GM12878 (cell line): ENCODE data around the gene C1QTNF8. TPM values are rescaled to one million over a fixed set of nuclear protein-coding genes. Genes with fewer than 3 reads are reported as not detected.

ENCODE experiments used
- ATAC-seq: fragments of 200-7000 bp; cut with Tn5 transposase; 3 replicates; pipeline ENCODE4 v1.9.1; 2020; ENCODE audit warnings: mild to moderate bottlenecking, moderate library complexity
- BruUV-seq: library from RNA; stranded (reverse); fragments of 400-500 nt; replicated peaks from 2 replicates; lab custom pipeline; 2021; lab: Mats Ljungman, UMichigan
- CTCF ChIA-PET: fragments of 300-600 bp; sonication (Branson Sonifier 250); formaldehyde crosslinking; extraction: SDS; loops from one replicate; lab custom pipeline; 2021; ENCODE audit warnings: inconsistent platforms; lab: Yijun Ruan, JAX
- POLR2A ChIA-PET: fragments of 350-600 bp; formaldehyde crosslinking; extraction: SDS; loops from one replicate; lab custom pipeline; 2021; ENCODE audit warnings: inconsistent platforms; lab: Charles Lee
- RAD21 ChIA-PET: fragments of 300-600 bp; sonication (Branson Sonifier 250); formaldehyde crosslinking; loops from one replicate; lab custom pipeline; 2023; ENCODE audit warnings: antibody characterized with exemption; ENCODE audit not compliant: unreplicated experiment; lab: Charles Lee
- SMC1A ChIA-PET: fragments of 300-600 bp; sonication (Branson Sonifier 250); formaldehyde crosslinking; loops from one replicate; lab custom pipeline; 2023; ENCODE audit not compliant: unreplicated experiment, uncharacterized antibody; lab: Charles Lee
- DNase-seq: peaks from one replicate; pipeline ENCODE4 v3.0.0-alpha.2; 2011; ENCODE audit warnings: low read depth, low spot score
- FAIRE-seq: peaks from 3 replicates; lab custom pipeline; 2011; peaks lifted over from hg19 to GRCh38; lab: Jason Lieb, UNC
- H2AFZ ChIP-seq: 2 replicates; pipeline ENCODE4 v1.6.0; 2011; ENCODE audit warnings: low read depth, low read length, control low read depth; ENCODE audit not compliant: control insufficient read depth
- H3K27ac ChIP-seq: 2 replicates; pipeline ENCODE4 v1.5.1; 2011; ENCODE audit warnings: control low read depth; ENCODE audit not compliant: control insufficient read depth, insufficient read depth
- H3K27me3 ChIP-seq, 2 experiments: replicated peaks in 1 of 2; 2 replicates each; pipeline versions ENCODE4 v1.6.0 to v1.6.1; 2011; ENCODE audit warnings: low read length in 1 of 2; ENCODE audit not compliant: control insufficient read depth in 2 of 2, insufficient read depth in 2 of 2
- H3K36me3 ChIP-seq, 2 experiments: 2 replicates each; pipeline ENCODE4 v1.5.1; 2011; ENCODE audit warnings: low read length in 1 of 2; ENCODE audit not compliant: control insufficient read depth in 2 of 2, insufficient read depth in 2 of 2
- H3K4me1 ChIP-seq: 2 replicates; pipeline ENCODE4 v1.6.1; 2011; ENCODE audit warnings: mild to moderate bottlenecking, low read length, moderate library complexity, mixed read lengths; ENCODE audit not compliant: control insufficient read depth, insufficient read depth
- H3K4me2 ChIP-seq: 2 replicates; pipeline ENCODE4 v1.6.0; 2011; ENCODE audit warnings: control low read depth; ENCODE audit not compliant: control insufficient read depth, insufficient read depth
- H3K4me3 ChIP-seq: fragments of 200-600 bp; sonication (generic); 2 replicates; pipeline ENCODE4 v1.5.1; 2016
- H3K79me2 ChIP-seq: 2 replicates; pipeline ENCODE4 v1.6.0; 2011; ENCODE audit warnings: low read length; ENCODE audit not compliant: control insufficient read depth, insufficient read depth
- H3K9ac ChIP-seq: 2 replicates; pipeline ENCODE4 v1.8.0; 2011; ENCODE audit warnings: low read length, control low read depth, mixed read lengths; ENCODE audit not compliant: control insufficient read depth, insufficient read depth
- H3K9me3 ChIP-seq: replicated peaks from 3 replicates; pipeline ENCODE4 v1.5.1; 2011; ENCODE audit warnings: mild to moderate bottlenecking, low read length; ENCODE audit not compliant: control insufficient read depth, insufficient read depth
- H4K20me1 ChIP-seq: 2 replicates; pipeline ENCODE4 v1.6.0; 2011; ENCODE audit not compliant: control insufficient read depth, insufficient read depth
- BCL11A ChIP-seq: IDR thresholded peaks from 2 replicates; pipeline ENCODE4 v1.6.1; 2011; ENCODE audit warnings: low read depth, low read length
- BMI1 ChIP-seq: fragments of 450-650 bp; IDR thresholded peaks from 2 replicates; pipeline ENCODE4 v1.6.1; 2016; ENCODE audit warnings: mild to moderate bottlenecking, moderate library complexity, borderline replicate concordance
- IKZF1 ChIP-seq: fragments of 450-650 bp; conservative IDR thresholded peaks from 2 replicates; pipeline ENCODE4 v1.6.1; 2017; ENCODE audit warnings: antibody characterized with exemption, mild to moderate bottlenecking
- IRF4 ChIP-seq: IDR thresholded peaks from 2 replicates; pipeline ENCODE4 v1.6.1; 2011; ENCODE audit warnings: low read depth, low read length
- JUNB ChIP-seq: IDR thresholded peaks from 2 replicates; pipeline ENCODE4 v1.6.1; 2016; ENCODE audit warnings: antibody characterized with exemption, mild to moderate bottlenecking
- NBN ChIP-seq: fragments of 450-650 bp; IDR thresholded peaks from 2 replicates; pipeline ENCODE4 v1.6.1; 2016
- NR2F1 ChIP-seq: fragments of 450-650 bp; conservative IDR thresholded peaks from 2 replicates; pipeline ENCODE4 v1.6.1; 2017; ENCODE audit warnings: mild to moderate bottlenecking
- RAD21 ChIP-seq: IDR thresholded peaks from 2 replicates; pipeline ENCODE4 v1.6.1; 2011; ENCODE audit warnings: mild to moderate bottlenecking, low read depth, low read length, moderate library complexity; ENCODE audit not compliant: insufficient read depth
- STAT3 ChIP-seq: IDR thresholded peaks from 2 replicates; pipeline ENCODE4 v1.6.1; 2011; ENCODE audit warnings: low read depth, low read length, improper control_type of control experiment
- TCF12 ChIP-seq: IDR thresholded peaks from 2 replicates; pipeline ENCODE4 v1.6.1; 2011; ENCODE audit warnings: low read depth, mild to moderate bottlenecking, low read length
- YBX1 ChIP-seq: fragments of 450-650 bp; IDR thresholded peaks from 2 replicates; pipeline ENCODE4 v1.6.1; 2016; ENCODE audit warnings: antibody characterized with exemption
- ZNF384 ChIP-seq: IDR thresholded peaks from 2 replicates; pipeline ENCODE4 v1.6.1; 2012; ENCODE audit warnings: low read depth, mild to moderate bottlenecking, low read length, improper control_type of control experiment, borderline replicate concordance
- ZZZ3 ChIP-seq: IDR thresholded peaks from 2 replicates; pipeline ENCODE4 v1.6.1; 2011; ENCODE audit warnings: low read depth; ENCODE audit not compliant: control insufficient read depth, insufficient read length
- WGBS: methylation state at CpG from one replicate; pipeline ENCODE4 v1.1.6; 2016; ENCODE audit warnings: low lambda C conversion rate; ENCODE audit not compliant: insufficient replicate concordance, insufficient coverage; ENCODE audit errors: missing lambda C conversion rate; 5-methylcytosine and 5-hydroxymethylcytosine counted together
- in situ Hi-C: fragments of 300-500 bp; cut with MboI; formaldehyde crosslinking; loops from 9 replicates; pipeline ENCODE4 v1.14.3; 2018; ENCODE audit warnings: mixed read lengths
- intact Hi-C: fragments of 100-400 bp; cut with micrococcal nuclease; formaldehyde crosslinking; loops from one replicate; pipeline ENCODE4 v1.14.2; 2022; ENCODE audit not compliant: unreplicated experiment
- polyA plus RNA-seq, 11 experiments: library from polyadenylated mRNA; depleted of rRNA in 4 of 11; unstranded in 6 of 11; stranded (reverse) in 5 of 11; fragments of >200 nt; fragmentation: Nextera tagmentation in 4 of 11; fragmentation: Illumina TruSeq in 1 of 11; extraction: Ambion mirVana in 4 of 11; extraction: Trizol in 1 of 11; gene quantifications; 1 replicate in 1 of 11; 2 replicates in 10 of 11; pipeline versions ENCODE4 v1.2.1 to v1.2.3, GENCODE V29; 2011 to 2016; ENCODE audit warnings: inconsistent platforms in 2 of 11, missing spikeins in 2 of 11, low read depth in 1 of 11
- total RNA-seq, 4 experiments: library from RNA; depleted of rRNA in 3 of 4; stranded (reverse); fragments of >200 nt in 3 of 4; fragmentation: Illumina TruSeq in 1 of 4; extraction: Trizol in 1 of 4; gene quantifications; 2 replicates each; pipeline versions ENCODE4 v1.2.1 to v1.2.3, GENCODE V29; 2013 to 2021
- TF ChIP-seq, protein P1 (sequence below): IDR thresholded peaks from 2 replicates; pipeline ENCODE4 v1.6.1; 2012; ENCODE audit warnings: mild to moderate bottlenecking, low read depth, low read length
- TF ChIP-seq, protein P2 (sequence below): fragments of 450-650 bp; IDR thresholded peaks from 2 replicates; pipeline ENCODE4 v1.6.1; 2018; ENCODE audit warnings: mild to moderate bottlenecking, low read depth, moderate library complexity; ENCODE audit not compliant: partially characterized antibody

Gene C1QTNF8
- total and polyA plus RNA-seq, 10 of the 15 experiments (the other 5 are each of a cell fraction or from before 2014, with no cell fraction given) = not detected

DNA sequence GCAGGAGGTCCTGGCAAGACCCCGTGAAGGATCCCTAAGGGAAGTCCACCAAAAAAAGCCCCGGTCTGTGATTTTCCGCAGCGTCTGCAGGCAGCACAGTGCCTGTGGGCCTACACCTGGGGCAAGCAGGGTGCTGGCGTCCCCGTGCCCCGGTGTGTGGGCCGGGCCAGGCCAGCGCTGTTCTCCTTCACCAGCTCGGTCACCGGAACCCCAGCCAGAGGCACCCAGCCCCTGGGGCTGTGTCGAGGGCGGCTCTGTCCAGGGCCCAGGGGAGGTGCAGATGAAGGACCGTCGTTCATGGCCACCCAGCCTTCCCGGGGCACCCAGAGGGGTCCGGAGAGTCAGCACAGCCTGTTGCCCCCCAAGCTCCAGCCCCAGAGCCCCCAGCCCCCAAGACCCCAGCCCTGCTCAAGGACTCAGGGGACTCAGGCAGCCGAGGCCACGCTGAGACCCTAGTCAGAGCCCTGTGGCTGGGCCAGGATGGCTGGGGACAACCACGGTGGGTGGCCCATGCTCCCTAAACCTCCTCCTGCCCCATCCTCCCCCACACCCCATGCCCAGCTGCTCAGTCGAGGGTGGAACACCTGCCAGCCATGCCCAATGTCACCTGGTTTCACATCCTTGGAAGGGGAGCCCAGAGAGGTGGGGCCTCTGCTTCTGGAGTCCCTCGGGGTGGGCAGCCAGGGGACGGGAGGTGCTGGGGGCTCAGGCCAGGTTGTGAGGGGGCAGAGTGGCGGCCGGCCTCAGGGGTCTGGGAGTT is 5.7 kb upstream of the C1QTNF8 start:
- H3K4me3 ChIP-seq = no peak overlapping the region
- H2AFZ ChIP-seq = no peak overlapping the region
- no peak overlapping the region for H3K4me2 ChIP-seq
- ATAC-seq = no peak
- POLR2A ChIA-PET = no interaction called here
- in situ Hi-C loops = no loop called here
- no peaks in the 10 kb centered on the region for H4K20me1 ChIP-seq
- no peak for FAIRE-seq
- no peak for DNase-seq
- RAD21 ChIA-PET = no interaction called here
- no peaks in the 10 kb centered on the region for H3K36me3 ChIP-seq
- no peak overlapping the region for H3K9ac ChIP-seq
- no peaks in the 10 kb centered on the region for H3K79me2 ChIP-seq
- WGBS = 22% methylated on average over 20 of the region's 25 CpGs
- CTCF ChIA-PET = no interaction called here
- intact Hi-C loops = loop anchor here (2.0 kb wide), 1 partner anchor 391 kb away; no protein-coding TSS in a partner anchor
- H3K9me3 ChIP-seq = no peaks in the 10 kb centered on the region
- SMC1A ChIA-PET = no interaction called here
- H3K27ac ChIP-seq = no peak overlapping the region
- no TSS peak for BruUV-seq
- H3K4me1 ChIP-seq = no peaks in the 10 kb centered on the region
- no peaks in the 10 kb centered on the region for H3K27me3 ChIP-seq
- no peak for TF ChIP-seq ZZZ3
- no peak for TF ChIP-seq BCL11A
- TF ChIP-seq, protein P1, sequence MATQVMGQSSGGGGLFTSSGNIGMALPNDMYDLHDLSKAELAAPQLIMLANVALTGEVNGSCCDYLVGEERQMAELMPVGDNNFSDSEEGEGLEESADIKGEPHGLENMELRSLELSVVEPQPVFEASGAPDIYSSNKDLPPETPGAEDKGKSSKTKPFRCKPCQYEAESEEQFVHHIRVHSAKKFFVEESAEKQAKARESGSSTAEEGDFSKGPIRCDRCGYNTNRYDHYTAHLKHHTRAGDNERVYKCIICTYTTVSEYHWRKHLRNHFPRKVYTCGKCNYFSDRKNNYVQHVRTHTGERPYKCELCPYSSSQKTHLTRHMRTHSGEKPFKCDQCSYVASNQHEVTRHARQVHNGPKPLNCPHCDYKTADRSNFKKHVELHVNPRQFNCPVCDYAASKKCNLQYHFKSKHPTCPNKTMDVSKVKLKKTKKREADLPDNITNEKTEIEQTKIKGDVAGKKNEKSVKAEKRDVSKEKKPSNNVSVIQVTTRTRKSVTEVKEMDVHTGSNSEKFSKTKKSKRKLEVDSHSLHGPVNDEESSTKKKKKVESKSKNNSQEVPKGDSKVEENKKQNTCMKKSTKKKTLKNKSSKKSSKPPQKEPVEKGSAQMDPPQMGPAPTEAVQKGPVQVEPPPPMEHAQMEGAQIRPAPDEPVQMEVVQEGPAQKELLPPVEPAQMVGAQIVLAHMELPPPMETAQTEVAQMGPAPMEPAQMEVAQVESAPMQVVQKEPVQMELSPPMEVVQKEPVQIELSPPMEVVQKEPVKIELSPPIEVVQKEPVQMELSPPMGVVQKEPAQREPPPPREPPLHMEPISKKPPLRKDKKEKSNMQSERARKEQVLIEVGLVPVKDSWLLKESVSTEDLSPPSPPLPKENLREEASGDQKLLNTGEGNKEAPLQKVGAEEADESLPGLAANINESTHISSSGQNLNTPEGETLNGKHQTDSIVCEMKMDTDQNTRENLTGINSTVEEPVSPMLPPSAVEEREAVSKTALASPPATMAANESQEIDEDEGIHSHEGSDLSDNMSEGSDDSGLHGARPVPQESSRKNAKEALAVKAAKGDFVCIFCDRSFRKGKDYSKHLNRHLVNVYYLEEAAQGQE = no peak
- TF ChIP-seq, protein P2, sequence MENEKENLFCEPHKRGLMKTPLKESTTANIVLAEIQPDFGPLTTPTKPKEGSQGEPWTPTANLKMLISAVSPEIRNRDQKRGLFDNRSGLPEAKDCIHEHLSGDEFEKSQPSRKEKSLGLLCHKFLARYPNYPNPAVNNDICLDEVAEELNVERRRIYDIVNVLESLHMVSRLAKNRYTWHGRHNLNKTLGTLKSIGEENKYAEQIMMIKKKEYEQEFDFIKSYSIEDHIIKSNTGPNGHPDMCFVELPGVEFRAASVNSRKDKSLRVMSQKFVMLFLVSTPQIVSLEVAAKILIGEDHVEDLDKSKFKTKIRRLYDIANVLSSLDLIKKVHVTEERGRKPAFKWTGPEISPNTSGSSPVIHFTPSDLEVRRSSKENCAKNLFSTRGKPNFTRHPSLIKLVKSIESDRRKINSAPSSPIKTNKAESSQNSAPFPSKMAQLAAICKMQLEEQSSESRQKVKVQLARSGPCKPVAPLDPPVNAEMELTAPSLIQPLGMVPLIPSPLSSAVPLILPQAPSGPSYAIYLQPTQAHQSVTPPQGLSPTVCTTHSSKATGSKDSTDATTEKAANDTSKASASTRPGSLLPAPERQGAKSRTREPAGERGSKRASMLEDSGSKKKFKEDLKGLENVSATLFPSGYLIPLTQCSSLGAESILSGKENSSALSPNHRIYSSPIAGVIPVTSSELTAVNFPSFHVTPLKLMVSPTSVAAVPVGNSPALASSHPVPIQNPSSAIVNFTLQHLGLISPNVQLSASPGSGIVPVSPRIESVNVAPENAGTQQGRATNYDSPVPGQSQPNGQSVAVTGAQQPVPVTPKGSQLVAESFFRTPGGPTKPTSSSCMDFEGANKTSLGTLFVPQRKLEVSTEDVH = no peak
- TF ChIP-seq IRF4 = no peak
- no peak for TF ChIP-seq NBN
- no peak for TF ChIP-seq ZNF384
- no peak for TF ChIP-seq RAD21
- no peak for TF ChIP-seq STAT3
- no peak for TF ChIP-seq YBX1
- no peak for TF ChIP-seq TCF12
- no peak for TF ChIP-seq IKZF1
- no peak for TF ChIP-seq BMI1
- no peak for TF ChIP-seq NR2F1
- TF ChIP-seq JUNB = no peak
